HepG2 (cell line): ENCODE data around the gene SSR2. TPM values are rescaled to one million over a fixed set of nuclear protein-coding genes. Genes with fewer than 3 reads are reported as not detected.

Source experiments
- GTF3A ChIP-seq: sonication (generic); formaldehyde crosslinking; conservative IDR thresholded peaks from 2 replicates; pipeline ENCODE4 v1.4.0; 2020; ENCODE audit warnings: mild to moderate bottlenecking, missing genetic modification reagents
- NFKB2 ChIP-seq: sonication (generic); formaldehyde crosslinking; IDR thresholded peaks from 2 replicates; pipeline ENCODE4 v1.4.0; 2020; ENCODE audit warnings: missing genetic modification reagents, borderline replicate concordance
- PRMT3 ChIP-seq: sonication (generic); formaldehyde crosslinking; IDR thresholded peaks from 2 replicates; pipeline ENCODE4 v1.8.1; 2022; ENCODE audit warnings: low read depth, mild to moderate bottlenecking, moderate library complexity, missing genetic modification reagents, borderline replicate concordance
- ZBTB8A ChIP-seq: sonication (generic); formaldehyde crosslinking; IDR thresholded peaks from 2 replicates; pipeline ENCODE4 v1.4.0; 2020; ENCODE audit warnings: mild to moderate bottlenecking, low read depth, missing genetic modification reagents, borderline replicate concordance
- ZNF276 ChIP-seq: sonication (generic); formaldehyde crosslinking; IDR thresholded peaks from 2 replicates; pipeline ENCODE4 v1.4.0; 2020; ENCODE audit warnings: mild to moderate bottlenecking, low read depth, missing genetic modification reagents
- polyA plus RNA-seq, 8 experiments: library from polyadenylated mRNA; depleted of rRNA in 3 of 8; stranded (reverse) in 7 of 8; unstranded in 1 of 8; fragments of >200 nt; fragmentation: Illumina TruSeq in 4 of 8; extraction: Trizol in 4 of 8; gene quantifications; 2 replicates each; pipeline versions ENCODE4 v1.2.1 to v1.2.3, GENCODE V29; 2011 to 2016; ENCODE audit warnings: low read depth in 4 of 8, missing spikeins in 1 of 8, mixed read lengths in 1 of 8; ENCODE audit not compliant: insufficient read depth in 1 of 8
- total RNA-seq, 5 experiments: library from RNA; depleted of rRNA; stranded (reverse); fragments of >200 nt; fragmentation: Illumina TruSeq; extraction: Trizol; gene quantifications; 2 replicates each; pipeline ENCODE4 v1.2.3, GENCODE V29; 2016; ENCODE audit warnings: low read depth in 1 of 5
- TF ChIP-seq, protein P1 (sequence below): sonication (generic); formaldehyde crosslinking; IDR thresholded peaks from one replicate; pipeline ENCODE4 v1.5.1; 2020; ENCODE audit warnings: mild to moderate bottlenecking, missing genetic modification reagents; ENCODE audit errors: not compliant biosample characterization
- TF ChIP-seq, protein P2 (sequence below): sonication (generic); formaldehyde crosslinking; IDR thresholded peaks from 2 replicates; pipeline ENCODE4 v1.5.1; 2020; ENCODE audit warnings: mild to moderate bottlenecking, missing genetic modification reagents, moderate library complexity

Gene SSR2
- total and polyA plus RNA-seq, 2 of the 13 experiments (the other 11 are each of a cell fraction or from before 2014, with no cell fraction given): 284 to 461 TPM

DNA sequence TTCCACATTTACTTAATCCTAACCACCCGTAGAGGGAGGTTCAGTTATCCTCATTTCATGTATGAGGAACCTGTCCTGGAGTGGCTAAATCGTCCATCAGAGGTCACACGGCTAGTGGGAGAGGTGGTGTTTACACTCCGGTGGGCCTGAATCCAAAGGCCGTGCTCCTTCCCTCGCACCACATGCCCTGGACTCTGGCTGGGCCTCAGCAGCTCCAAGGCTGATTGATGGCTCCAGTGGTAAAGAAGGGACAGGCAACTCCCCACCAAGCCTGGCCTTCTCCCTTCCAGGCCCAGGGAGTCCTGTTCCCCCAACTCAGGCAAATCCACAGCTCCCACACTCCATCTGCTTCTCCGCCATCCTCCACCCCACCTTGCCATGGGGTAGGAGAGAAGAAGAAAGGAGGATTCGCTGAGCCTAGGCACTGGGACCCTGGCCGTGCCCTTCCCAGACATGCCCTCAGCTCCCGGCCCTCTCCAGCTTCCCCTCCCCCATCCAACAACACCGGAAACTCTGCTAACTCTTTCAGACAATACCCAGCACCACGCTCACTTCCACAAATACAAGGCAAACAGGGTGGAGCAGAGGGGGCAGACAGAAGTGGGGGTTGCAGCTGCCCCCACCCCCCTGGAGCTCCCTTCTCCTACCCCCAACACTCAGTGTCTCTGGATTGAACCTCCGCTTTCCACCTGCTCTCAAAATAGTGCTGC is 53.3 kb downstream of the SSR2 start (continued):
- TF ChIP-seq, protein P1, sequence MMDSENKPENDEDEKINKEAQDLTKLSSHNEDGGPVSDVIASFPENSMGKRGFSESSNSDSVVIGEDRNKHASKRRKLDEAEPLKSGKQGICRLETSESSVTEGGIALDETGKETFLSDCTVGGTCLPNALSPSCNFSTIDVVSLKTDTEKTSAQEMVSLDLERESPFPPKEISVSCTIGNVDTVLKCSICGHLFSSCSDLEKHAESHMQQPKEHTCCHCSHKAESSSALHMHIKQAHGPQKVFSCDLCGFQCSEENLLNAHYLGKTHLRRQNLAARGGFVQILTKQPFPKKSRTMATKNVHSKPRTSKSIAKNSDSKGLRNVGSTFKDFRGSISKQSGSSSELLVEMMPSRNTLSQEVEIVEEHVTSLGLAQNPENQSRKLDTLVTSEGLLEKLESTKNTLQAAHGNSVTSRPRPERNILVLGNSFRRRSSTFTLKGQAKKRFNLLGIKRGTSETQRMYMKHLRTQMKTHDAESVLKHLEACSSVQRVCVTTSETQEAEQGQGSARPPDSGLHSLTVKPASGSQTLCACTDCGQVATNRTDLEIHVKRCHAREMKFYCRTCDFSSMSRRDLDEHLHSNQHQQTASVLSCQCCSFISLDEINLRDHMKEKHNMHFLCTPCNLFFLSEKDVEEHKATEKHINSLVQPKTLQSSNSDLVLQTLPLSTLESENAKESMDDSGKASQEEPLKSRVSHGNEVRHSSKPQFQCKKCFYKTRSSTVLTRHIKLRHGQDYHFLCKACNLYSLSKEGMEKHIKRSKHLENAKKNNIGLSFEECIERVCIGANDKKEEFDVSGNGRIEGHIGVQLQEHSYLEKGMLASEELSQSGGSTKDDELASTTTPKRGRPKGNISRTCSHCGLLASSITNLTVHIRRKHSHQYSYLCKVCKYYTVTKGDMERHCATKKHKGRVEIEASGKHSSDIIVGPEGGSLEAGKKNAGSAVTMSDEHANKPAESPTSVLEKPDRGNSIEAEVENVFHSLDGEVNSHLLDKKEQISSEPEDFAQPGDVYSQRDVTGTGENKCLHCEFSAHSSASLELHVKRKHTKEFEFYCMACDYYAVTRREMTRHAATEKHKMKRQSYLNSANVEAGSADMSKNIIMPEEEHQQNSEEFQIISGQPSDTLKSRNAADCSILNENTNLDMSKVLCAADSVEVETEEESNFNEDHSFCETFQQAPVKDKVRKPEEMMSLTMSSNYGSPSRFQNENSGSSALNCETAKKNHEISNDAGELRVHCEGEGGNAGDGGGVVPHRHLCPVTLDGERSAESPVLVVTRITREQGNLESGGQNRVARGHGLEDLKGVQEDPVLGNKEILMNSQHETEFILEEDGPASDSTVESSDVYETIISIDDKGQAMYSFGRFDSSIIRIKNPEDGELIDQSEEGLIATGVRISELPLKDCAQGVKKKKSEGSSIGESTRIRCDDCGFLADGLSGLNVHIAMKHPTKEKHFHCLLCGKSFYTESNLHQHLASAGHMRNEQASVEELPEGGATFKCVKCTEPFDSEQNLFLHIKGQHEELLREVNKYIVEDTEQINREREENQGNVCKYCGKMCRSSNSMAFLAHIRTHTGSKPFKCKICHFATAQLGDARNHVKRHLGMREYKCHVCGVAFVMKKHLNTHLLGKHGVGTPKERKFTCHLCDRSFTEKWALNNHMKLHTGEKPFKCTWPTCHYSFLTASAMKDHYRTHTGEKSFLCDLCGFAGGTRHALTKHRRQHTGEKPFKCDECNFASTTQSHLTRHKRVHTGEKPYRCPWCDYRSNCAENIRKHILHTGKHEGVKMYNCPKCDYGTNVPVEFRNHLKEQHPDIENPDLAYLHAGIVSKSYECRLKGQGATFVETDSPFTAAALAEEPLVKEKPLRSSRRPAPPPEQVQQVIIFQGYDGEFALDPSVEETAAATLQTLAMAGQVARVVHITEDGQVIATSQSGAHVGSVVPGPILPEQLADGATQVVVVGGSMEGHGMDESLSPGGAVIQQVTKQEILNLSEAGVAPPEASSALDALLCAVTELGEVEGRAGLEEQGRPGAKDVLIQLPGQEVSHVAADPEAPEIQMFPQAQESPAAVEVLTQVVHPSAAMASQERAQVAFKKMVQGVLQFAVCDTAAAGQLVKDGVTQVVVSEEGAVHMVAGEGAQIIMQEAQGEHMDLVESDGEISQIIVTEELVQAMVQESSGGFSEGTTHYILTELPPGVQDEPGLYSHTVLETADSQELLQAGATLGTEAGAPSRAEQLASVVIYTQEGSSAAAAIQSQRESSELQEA (CRISPR knock-in tag): peak; percentile 71
- TF ChIP-seq, protein P2, sequence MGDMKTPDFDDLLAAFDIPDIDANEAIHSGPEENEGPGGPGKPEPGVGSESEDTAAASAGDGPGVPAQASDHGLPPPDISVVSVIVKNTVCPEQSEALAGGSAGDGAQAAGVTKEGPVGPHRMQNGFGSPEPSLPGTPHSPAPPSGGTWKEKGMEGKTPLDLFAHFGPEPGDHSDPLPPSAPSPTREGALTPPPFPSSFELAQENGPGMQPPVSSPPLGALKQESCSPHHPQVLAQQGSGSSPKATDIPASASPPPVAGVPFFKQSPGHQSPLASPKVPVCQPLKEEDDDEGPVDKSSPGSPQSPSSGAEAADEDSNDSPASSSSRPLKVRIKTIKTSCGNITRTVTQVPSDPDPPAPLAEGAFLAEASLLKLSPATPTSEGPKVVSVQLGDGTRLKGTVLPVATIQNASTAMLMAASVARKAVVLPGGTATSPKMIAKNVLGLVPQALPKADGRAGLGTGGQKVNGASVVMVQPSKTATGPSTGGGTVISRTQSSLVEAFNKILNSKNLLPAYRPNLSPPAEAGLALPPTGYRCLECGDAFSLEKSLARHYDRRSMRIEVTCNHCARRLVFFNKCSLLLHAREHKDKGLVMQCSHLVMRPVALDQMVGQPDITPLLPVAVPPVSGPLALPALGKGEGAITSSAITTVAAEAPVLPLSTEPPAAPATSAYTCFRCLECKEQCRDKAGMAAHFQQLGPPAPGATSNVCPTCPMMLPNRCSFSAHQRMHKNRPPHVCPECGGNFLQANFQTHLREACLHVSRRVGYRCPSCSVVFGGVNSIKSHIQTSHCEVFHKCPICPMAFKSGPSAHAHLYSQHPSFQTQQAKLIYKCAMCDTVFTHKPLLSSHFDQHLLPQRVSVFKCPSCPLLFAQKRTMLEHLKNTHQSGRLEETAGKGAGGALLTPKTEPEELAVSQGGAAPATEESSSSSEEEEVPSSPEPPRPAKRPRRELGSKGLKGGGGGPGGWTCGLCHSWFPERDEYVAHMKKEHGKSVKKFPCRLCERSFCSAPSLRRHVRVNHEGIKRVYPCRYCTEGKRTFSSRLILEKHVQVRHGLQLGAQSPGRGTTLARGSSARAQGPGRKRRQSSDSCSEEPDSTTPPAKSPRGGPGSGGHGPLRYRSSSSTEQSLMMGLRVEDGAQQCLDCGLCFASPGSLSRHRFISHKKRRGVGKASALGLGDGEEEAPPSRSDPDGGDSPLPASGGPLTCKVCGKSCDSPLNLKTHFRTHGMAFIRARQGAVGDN (CRISPR knock-in tag): peak; percentile 100
- no peak for TF ChIP-seq ZNF276
- peak; percentile 92; the same call in 1 of the 2 replicates for TF ChIP-seq NFKB2
- TF ChIP-seq GTF3A: no peak
- TF ChIP-seq PRMT3: no peak
- no peak for TF ChIP-seq ZBTB8A (CRISPR knock-in tag)
